Osteoblast (primary cell): ENCODE results near the gene PARP16. TPM values are rescaled to one million over a fixed set of nuclear protein-coding genes. Genes with fewer than 3 reads are reported as not detected.
"Not testable (repeated sequence)": the region's sequence is repeated elsewhere in the genome, so short reads cannot be mapped to it uniquely, and the experiment has no call there.

Experiments
- DNase-seq: peaks from one replicate; pipeline ENCODE4 v3.0.0; 2011; ENCODE audit warnings: low spot score, mixed read lengths; ENCODE audit not compliant: insufficient read length; ENCODE audit errors: missing footprints
- H2AFZ ChIP-seq: 2 replicates; pipeline ENCODE4 v1.6.0; 2011; ENCODE audit warnings: mild to moderate bottlenecking, low read length
- H3K27ac ChIP-seq: 2 replicates; pipeline ENCODE4 v1.5.1; 2011; ENCODE audit warnings: mild to moderate bottlenecking, low read depth, low read length, moderate library complexity
- H3K27me3 ChIP-seq: 2 replicates; pipeline ENCODE4 v1.6.0; 2012; ENCODE audit warnings: mild to moderate bottlenecking, control low read depth, inconsistent platforms, low read length, moderate library complexity; ENCODE audit not compliant: insufficient read depth
- H3K36me3 ChIP-seq: 2 replicates; pipeline ENCODE4 v1.5.1; 2011; ENCODE audit warnings: mild to moderate bottlenecking, low read length, control low read depth, moderate library complexity; ENCODE audit not compliant: insufficient read depth
- H3K4me1 ChIP-seq: 2 replicates; pipeline ENCODE4 v1.5.1; 2011; ENCODE audit warnings: mild to moderate bottlenecking, low read length, control low read depth, moderate library complexity; ENCODE audit not compliant: insufficient read depth
- H3K4me2 ChIP-seq: 2 replicates; pipeline ENCODE4 v1.6.0; 2011; ENCODE audit warnings: mild to moderate bottlenecking, low read length; ENCODE audit not compliant: insufficient read depth
- H3K4me3 ChIP-seq: fragments of 200-600 bp; sonication (generic); 3 replicates; pipeline ENCODE4 v1.5.1; 2012; ENCODE audit warnings: mild to moderate bottlenecking, low read length, inconsistent platforms; ENCODE audit not compliant: insufficient read depth
- H3K79me2 ChIP-seq: 2 replicates; pipeline ENCODE4 v1.6.0; 2012; ENCODE audit warnings: mild to moderate bottlenecking, low read length, control low read depth, inconsistent platforms; ENCODE audit not compliant: insufficient read depth
- H3K9me3 ChIP-seq: 2 replicates; pipeline ENCODE4 v1.5.1; 2011; ENCODE audit warnings: low read depth, low read length, control low read depth
- H4K20me1 ChIP-seq: 2 replicates; pipeline ENCODE4 v1.6.0; 2012; ENCODE audit warnings: mild to moderate bottlenecking, low read length, control low read depth; ENCODE audit not compliant: insufficient read depth
- CTCF ChIP-seq: IDR thresholded peaks from 2 replicates; pipeline ENCODE4 v1.5.1; 2011; ENCODE audit warnings: mild to moderate bottlenecking, low read depth, low read length, moderate library complexity; ENCODE audit errors: extremely low read depth
- total RNA-seq: library from RNA; depleted of rRNA; stranded (reverse); fragments of >200 nt; gene quantifications from 2 replicates; pipeline ENCODE4 v1.2.3, GENCODE V29; 2012

The PARP16 gene
- total RNA-seq, 1 donor: 6.2 TPM

GRCh38 chr15:65244638-65245037 lies 42.0 kb downstream of the PARP16 start:
- H3K27me3 ChIP-seq: no peaks in the 10 kb centered on the region
- no peaks in the 10 kb centered on the region for H3K4me1 ChIP-seq
- H3K9me3 ChIP-seq: no peaks in the 10 kb centered on the region
- no peaks in the 10 kb centered on the region for H3K79me2 ChIP-seq
- no peak for DNase-seq
- no peaks in the 10 kb centered on the region for H3K36me3 ChIP-seq
- no peak overlapping the region for H3K4me3 ChIP-seq
- H3K4me2 ChIP-seq: no peak overlapping the region
- no peak for TF ChIP-seq CTCF
- no peak overlapping the region for H3K27ac ChIP-seq
- H4K20me1 ChIP-seq: no peaks in the 10 kb centered on the region
- H2AFZ ChIP-seq: no peak overlapping the region

GRCh38 chr15:65236443-65236842 lies 50.2 kb downstream of the PARP16 start:
- H3K4me3 ChIP-seq, H3K4me1 ChIP-seq, H3K4me2 ChIP-seq, H3K27ac ChIP-seq, H4K20me1 ChIP-seq, H3K9me3 ChIP-seq, H3K79me2 ChIP-seq, H3K27me3 ChIP-seq, DNase-seq, H3K36me3 ChIP-seq, H2AFZ ChIP-seq: not testable (repeated sequence)

- no peaks in the 10 kb centered on the region for H3K9me3 ChIP-seq
- no peak for TF ChIP-seq CTCF
- no peaks in the 10 kb centered on the region for H3K79me2 ChIP-seq
- no peak for DNase-seq
- H4K20me1 ChIP-seq: no peaks in the 10 kb centered on the region
- H2AFZ ChIP-seq: no peak overlapping the region
- H3K4me1 ChIP-seq: no peaks in the 10 kb centered on the region
- no peak overlapping the region for H3K27ac ChIP-seq
- H3K27me3 ChIP-seq: no peaks in the 10 kb centered on the region
- no peak overlapping the region for H3K4me2 ChIP-seq
- H3K36me3 ChIP-seq: no peaks in the 10 kb centered on the region
- H3K4me3 ChIP-seq: no peak overlapping the region
These were observed 53.0 kb downstream of the PARP16 start for GRCh38 chr15:65233696-65234095.

DNA sequence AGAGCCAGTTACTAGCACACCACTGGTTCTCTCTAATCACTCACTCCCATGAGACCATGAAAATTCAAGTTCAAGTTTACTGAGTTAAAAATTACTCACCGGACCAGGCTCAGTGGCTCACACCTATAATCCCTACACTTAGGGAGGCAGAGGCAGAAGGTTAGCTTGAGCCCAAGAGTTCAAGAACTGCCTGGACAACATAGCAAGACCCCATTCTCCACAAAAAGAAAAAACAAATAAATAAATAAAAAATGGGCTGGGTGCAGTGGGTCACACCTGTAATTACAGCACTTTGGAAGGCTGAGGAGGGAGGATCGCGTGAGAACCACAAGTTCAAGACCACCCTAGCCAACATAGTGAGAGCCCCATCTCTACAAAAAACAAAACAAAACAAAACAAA lies 54.2 kb downstream of the PARP16 start:
- Histone ChIP-seq H2AFZ (no peak overlapping the region), H3K79me2 (no peaks in the 10 kb centered on the region), H3K27me3 (no peaks in the 10 kb centered on the region), H3K36me3 (no peaks in the 10 kb centered on the region), H4K20me1 (no peaks in the 10 kb centered on the region), H3K4me2 (no peak overlapping the region), H3K4me3 (no peak overlapping the region), H3K27ac (no peak overlapping the region), H3K4me1 (no peaks in the 10 kb centered on the region), H3K9me3 (no peaks in the 10 kb centered on the region)
- no peak for DNase-seq
- TF ChIP-seq CTCF: no peak
